Measurements from ENCODE around the gene BEGAIN. TPM values are rescaled to one million over a fixed set of nuclear protein-coding genes. Genes with fewer than 3 reads are reported as not detected.

BEGAIN gene, protein sequence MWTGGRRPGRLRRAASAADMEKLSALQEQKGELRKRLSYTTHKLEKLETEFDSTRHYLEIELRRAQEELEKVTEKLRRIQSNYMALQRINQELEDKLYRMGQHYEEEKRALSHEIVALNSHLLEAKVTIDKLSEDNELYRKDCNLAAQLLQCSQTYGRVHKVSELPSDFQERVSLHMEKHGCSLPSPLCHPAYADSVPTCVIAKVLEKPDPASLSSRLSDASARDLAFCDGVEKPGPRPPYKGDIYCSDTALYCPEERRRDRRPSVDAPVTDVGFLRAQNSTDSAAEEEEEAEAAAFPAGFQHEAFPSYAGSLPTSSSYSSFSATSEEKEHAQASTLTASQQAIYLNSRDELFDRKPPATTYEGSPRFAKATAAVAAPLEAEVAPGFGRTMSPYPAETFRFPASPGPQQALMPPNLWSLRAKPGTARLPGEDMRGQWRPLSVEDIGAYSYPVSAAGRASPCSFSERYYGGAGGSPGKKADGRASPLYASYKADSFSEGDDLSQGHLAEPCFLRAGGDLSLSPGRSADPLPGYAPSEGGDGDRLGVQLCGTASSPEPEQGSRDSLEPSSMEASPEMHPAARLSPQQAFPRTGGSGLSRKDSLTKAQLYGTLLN
- 7.0 TPM for total RNA-seq (ENCODE audit: unreplicated experiment)
- long read RNA-seq = 0 reads

DNA sequence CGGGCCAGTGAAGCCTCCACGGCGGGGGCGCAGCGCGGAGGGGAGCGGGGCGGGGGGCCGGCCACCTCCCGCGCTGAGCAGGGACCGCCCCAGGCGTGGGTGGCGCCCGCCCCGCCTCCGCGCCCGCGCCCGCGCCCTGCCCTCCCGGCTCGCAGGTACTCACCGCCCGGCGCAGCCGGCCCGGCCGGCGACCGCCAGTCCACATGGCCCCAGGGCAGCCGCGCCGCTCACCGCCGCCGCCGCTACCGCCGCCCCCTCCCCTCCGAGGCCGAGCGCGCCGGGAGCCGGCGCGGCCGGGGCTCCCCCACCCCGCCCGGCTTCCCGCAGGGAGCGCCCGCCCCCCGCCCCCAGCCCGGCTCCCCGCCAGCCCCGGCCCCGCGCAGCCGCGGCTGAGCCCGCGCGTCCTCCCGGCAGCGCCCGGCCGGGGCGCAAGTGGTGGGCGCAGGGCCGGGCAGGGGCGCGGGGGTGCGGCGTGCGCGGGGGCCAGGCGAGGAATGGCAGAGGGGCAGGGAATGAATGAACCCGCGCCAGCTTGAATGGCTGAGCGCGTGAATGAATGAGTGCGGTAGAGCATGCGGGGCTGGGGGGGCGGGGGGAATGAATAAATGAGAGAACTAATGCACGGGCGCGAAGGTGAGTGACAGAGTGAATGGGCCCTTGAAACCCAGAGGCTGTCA is at the start of gene BEGAIN:
Gene BEGAIN (minus strand): TSS at position 332 of the 677 bp plus-strand sequence. CDS start 127 bp downstream, at position 205.
- peak; percentile 46 for DNase-seq
- peaks cover 5% of the 10 kb centered on the region for H3K36me3 Mint-ChIP-seq (ENCODE audit: unreplicated experiment)
- peaks cover 8% of the 10 kb centered on the region for H3K27me3 Mint-ChIP-seq (ENCODE audit: unreplicated experiment)
- H3K4me3 Mint-ChIP-seq (ENCODE audit: unreplicated experiment) = peak within 1 kb of the TSS; percentile 78
- H3K4me1 Mint-ChIP-seq (ENCODE audit: low read depth, unreplicated experiment) = peaks cover 14% of the 10 kb centered on the region
- TF ChIP-seq, protein P1, sequence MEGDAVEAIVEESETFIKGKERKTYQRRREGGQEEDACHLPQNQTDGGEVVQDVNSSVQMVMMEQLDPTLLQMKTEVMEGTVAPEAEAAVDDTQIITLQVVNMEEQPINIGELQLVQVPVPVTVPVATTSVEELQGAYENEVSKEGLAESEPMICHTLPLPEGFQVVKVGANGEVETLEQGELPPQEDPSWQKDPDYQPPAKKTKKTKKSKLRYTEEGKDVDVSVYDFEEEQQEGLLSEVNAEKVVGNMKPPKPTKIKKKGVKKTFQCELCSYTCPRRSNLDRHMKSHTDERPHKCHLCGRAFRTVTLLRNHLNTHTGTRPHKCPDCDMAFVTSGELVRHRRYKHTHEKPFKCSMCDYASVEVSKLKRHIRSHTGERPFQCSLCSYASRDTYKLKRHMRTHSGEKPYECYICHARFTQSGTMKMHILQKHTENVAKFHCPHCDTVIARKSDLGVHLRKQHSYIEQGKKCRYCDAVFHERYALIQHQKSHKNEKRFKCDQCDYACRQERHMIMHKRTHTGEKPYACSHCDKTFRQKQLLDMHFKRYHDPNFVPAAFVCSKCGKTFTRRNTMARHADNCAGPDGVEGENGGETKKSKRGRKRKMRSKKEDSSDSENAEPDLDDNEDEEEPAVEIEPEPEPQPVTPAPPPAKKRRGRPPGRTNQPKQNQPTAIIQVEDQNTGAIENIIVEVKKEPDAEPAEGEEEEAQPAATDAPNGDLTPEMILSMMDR (IDR thresholded peaks at IDR 0.05; ENCODE audit: partially characterized antibody, unreplicated experiment) = no peak
- H3K9me3 Mint-ChIP-seq (ENCODE audit: unreplicated experiment) = peaks cover 10% of the 10 kb centered on the region
- H3K27ac Mint-ChIP-seq (ENCODE audit: unreplicated experiment) = peak within 1 kb of the TSS; percentile 41

DNA sequence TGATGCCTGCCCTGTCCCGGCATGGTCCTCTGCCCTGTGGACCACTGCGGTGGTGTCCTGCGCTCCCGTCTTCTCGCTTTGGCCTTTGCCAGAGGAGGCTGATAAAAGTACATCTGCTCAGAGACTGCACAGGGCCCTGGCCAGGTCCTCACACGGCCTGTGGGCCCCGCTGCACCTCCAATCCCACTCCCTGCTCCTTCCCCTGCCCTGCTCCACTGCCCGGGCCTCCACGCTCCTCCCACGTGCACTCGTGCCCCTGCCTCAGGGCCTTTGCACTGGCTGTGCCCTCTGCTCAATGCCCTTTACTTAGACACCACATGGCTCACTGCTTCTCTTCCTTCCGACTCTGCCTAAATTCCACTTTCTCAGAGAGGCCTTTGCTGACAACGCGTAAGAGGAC is 49.3 kb upstream of the BEGAIN start:
- Mint-ChIP-seq H3K9me3 (ENCODE audit: unreplicated experiment) (peaks cover 4% of the 10 kb centered on the region), H3K4me3 (ENCODE audit: unreplicated experiment) (no peak overlapping the region), H3K27me3 (ENCODE audit: unreplicated experiment) (peaks cover 4% of the 10 kb centered on the region), H3K36me3 (ENCODE audit: unreplicated experiment) (no peaks in the 10 kb centered on the region), H3K4me1 (ENCODE audit: low read depth, unreplicated experiment) (peaks cover 4% of the 10 kb centered on the region), H3K27ac (ENCODE audit: unreplicated experiment) (peak overlapping the region; percentile 62)
- TF ChIP-seq, protein P1 (IDR thresholded peaks at IDR 0.05; ENCODE audit: partially characterized antibody, unreplicated experiment) = no peak
- no peak for DNase-seq

DNA sequence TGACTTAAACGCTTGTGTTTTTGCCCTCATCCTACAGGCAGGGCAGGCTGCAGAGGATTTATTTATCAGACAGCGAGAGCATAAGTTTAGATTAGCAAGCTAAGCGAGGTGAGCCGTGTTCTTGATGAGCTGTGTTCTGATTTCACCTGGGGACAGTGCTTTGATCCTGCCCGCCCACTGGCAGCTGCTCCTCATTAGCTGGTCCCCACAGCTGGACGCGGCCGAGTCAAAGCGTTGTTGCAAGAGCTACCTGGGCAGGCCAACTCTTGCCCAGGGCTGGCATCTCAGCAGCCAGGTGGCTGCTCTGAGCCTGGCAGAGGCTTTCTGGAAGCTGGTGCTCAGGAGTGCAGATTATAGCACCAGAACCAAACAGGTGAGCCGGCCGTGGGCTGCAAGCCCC is 46.8 kb upstream of the BEGAIN start:
- Mint-ChIP-seq H3K27ac (ENCODE audit: unreplicated experiment) (no peak overlapping the region), H3K9me3 (ENCODE audit: unreplicated experiment) (peaks cover 6% of the 10 kb centered on the region), H3K36me3 (ENCODE audit: unreplicated experiment) (peaks cover 4% of the 10 kb centered on the region), H3K27me3 (ENCODE audit: unreplicated experiment) (peaks cover 6% of the 10 kb centered on the region), H3K4me3 (ENCODE audit: unreplicated experiment) (no peak overlapping the region), H3K4me1 (ENCODE audit: low read depth, unreplicated experiment) (peaks cover 3% of the 10 kb centered on the region)
- DNase-seq = no peak
- TF ChIP-seq, protein P1 (IDR thresholded peaks at IDR 0.05; ENCODE audit: partially characterized antibody, unreplicated experiment) = no peak

DNA sequence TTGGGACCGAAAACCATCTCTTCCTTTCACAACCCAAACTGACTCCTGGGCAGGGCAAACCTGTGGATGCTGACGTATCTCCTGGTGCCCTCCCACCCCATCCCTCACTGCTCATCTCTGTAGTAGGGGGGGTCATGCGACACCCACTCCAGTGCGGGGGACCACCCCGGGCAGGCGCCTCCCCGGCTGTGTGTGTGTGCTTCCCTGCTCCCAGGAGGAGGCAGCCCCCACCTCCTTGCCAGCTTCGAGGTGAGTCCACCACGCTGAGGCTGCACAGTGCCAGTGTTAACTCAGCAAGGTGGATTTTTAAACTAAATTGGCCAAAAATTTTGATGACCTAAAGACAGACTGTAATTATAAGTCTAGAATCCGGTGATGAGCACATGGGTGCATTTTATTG is 46.2 kb upstream of the BEGAIN start:
- no peak for DNase-seq
- peaks cover 3% of the 10 kb centered on the region for H3K4me1 Mint-ChIP-seq (ENCODE audit: low read depth, unreplicated experiment)
- H3K27me3 Mint-ChIP-seq (ENCODE audit: unreplicated experiment) = peaks cover 7% of the 10 kb centered on the region
- TF ChIP-seq, protein P1 (IDR thresholded peaks at IDR 0.05; ENCODE audit: partially characterized antibody, unreplicated experiment) = no peak
- no peak overlapping the region for H3K27ac Mint-ChIP-seq (ENCODE audit: unreplicated experiment)
- H3K36me3 Mint-ChIP-seq (ENCODE audit: unreplicated experiment) = peaks cover 4% of the 10 kb centered on the region
- no peak overlapping the region for H3K4me3 Mint-ChIP-seq (ENCODE audit: unreplicated experiment)
- peaks cover 6% of the 10 kb centered on the region for H3K9me3 Mint-ChIP-seq (ENCODE audit: unreplicated experiment)
